SU-DHL-6 (cell line): ENCODE results near the gene NOB1.

Source experiments
- H2AFZ ChIP-seq: fragments of 200-600 bp; sonication (generic); 2 replicates; pipeline ENCODE4 v1.6.1; 2014; ENCODE audit warnings: low read depth, mild to moderate bottlenecking, moderate library complexity, mixed read lengths, antibody characterized with exemption, low read length; ENCODE audit not compliant: severe bottlenecking
- H3F3A ChIP-seq: fragments of 200-600 bp; shearing (Covaris generic); 2 replicates; pipeline ENCODE4 v1.6.0; 2016; ENCODE audit warnings: antibody characterized with exemption, mild to moderate bottlenecking; ENCODE audit not compliant: insufficient read depth
- H3K27ac ChIP-seq: fragments of 200-600 bp; sonication (generic); 2 replicates; pipeline ENCODE4 v1.5.1; 2016; ENCODE audit warnings: low read depth, mild to moderate bottlenecking, low read length, moderate library complexity, mixed read lengths
- H3K27me3 ChIP-seq: fragments of 200-600 bp; sonication (generic), shearing (Covaris generic); 2 replicates; pipeline ENCODE4 v1.6.0; 2014; ENCODE audit warnings: mild to moderate bottlenecking, low read length
- H3K36me3 ChIP-seq: fragments of 200-600 bp; sonication (generic); 2 replicates; pipeline ENCODE4 v1.6.1; 2014; ENCODE audit warnings: mild to moderate bottlenecking, low read length, mixed read lengths
- H3K4me2 ChIP-seq: fragments of 300-600, 200-600 bp; shearing (Covaris generic), sonication (generic); 2 replicates; pipeline ENCODE4 v1.6.0; 2014; ENCODE audit warnings: low read length, low read depth, mild to moderate bottlenecking; ENCODE audit not compliant: poor library complexity, severe bottlenecking
- H3K4me3 ChIP-seq: fragments of 200-600 bp; sonication (generic); 2 replicates; pipeline ENCODE4 v1.5.1; 2014; ENCODE audit warnings: antibody characterized with exemption, low read length, mild to moderate bottlenecking, mixed read lengths; ENCODE audit not compliant: insufficient read depth, poor library complexity, severe bottlenecking
- H3K79me2 ChIP-seq: fragments of 200-600 bp; sonication (generic); 2 replicates; pipeline ENCODE4 v1.6.1; 2014; ENCODE audit warnings: mild to moderate bottlenecking, low read length, moderate library complexity; ENCODE audit not compliant: insufficient read depth
- H3K9ac ChIP-seq: fragments of 200-600 bp; sonication (generic); 2 replicates; pipeline ENCODE4 v1.7.0; 2014; ENCODE audit warnings: mild to moderate bottlenecking, low read length
- H3K9me2 ChIP-seq: fragments of 200-600 bp; sonication (generic); replicated peaks from 2 replicates; pipeline ENCODE4 v1.6.1; 2014; ENCODE audit warnings: low read length; ENCODE audit not compliant: insufficient read depth
- H3K9me3 ChIP-seq: fragments of 200-600 bp; sonication (generic); 2 replicates; pipeline ENCODE4 v1.6.1; 2014; ENCODE audit warnings: low read length, mixed read lengths; ENCODE audit not compliant: insufficient read depth
- H4K20me1 ChIP-seq: fragments of 200-600 bp; sonication (generic); 2 replicates; pipeline ENCODE4 v1.6.1; 2014; ENCODE audit warnings: low read depth, mild to moderate bottlenecking, antibody characterized with exemption, low read length, moderate library complexity, mixed read lengths
- CTCF ChIP-seq: fragments of 200-600 bp; sonication (generic); IDR thresholded peaks from one replicate; pipeline ENCODE4 v1.5.1; 2017; ENCODE audit warnings: antibody characterized with exemption, mild to moderate bottlenecking, low read length, moderate library complexity; ENCODE audit not compliant: insufficient read depth, poor library complexity, severe bottlenecking
- EZH2phosphoT487 ChIP-seq: fragments of 200-600 bp; sonication (generic), shearing (Covaris generic); conservative IDR thresholded peaks from 2 replicates; pipeline ENCODE4 v1.6.1; 2018; ENCODE audit warnings: mild to moderate bottlenecking, antibody characterized with exemption, low read length, moderate library complexity, mixed read lengths

The NOB1 gene

GRCh38 chr16:69712914-69713581 is 41.7 kb downstream of the NOB1 start:
- Histone ChIP-seq H3K4me3 (no peak overlapping the region), H3K36me3 (no peaks in the 10 kb centered on the region), H3K9me3 (no peaks in the 10 kb centered on the region), H3K79me2 (no peaks in the 10 kb centered on the region), H3K27ac (no peak overlapping the region), H3K27me3 (no peaks in the 10 kb centered on the region), H3K4me2 (no peak overlapping the region), H3F3A (no peaks in the 10 kb centered on the region), H3K9me2 (no peaks in the 10 kb centered on the region), H2AFZ (no peak overlapping the region), H4K20me1 (no peaks in the 10 kb centered on the region), H3K9ac (no peak overlapping the region)
- TF ChIP-seq CTCF (no peak), EZH2phosphoT487 (no peak)

- no peaks in the 10 kb centered on the region for H4K20me1 ChIP-seq
- no peak overlapping the region for H3K4me2 ChIP-seq
- no peaks in the 10 kb centered on the region for H3K27me3 ChIP-seq
- H3K79me2 ChIP-seq, result no peaks in the 10 kb centered on the region
- no peaks in the 10 kb centered on the region for H3K9me2 ChIP-seq
- H3K9me3 ChIP-seq, result no peaks in the 10 kb centered on the region
- H3K9ac ChIP-seq, result no peak overlapping the region
- no peak overlapping the region for H3K27ac ChIP-seq
- no peaks in the 10 kb centered on the region for H3K36me3 ChIP-seq
- H3K4me3 ChIP-seq, result no peak overlapping the region
- no peaks in the 10 kb centered on the region for H3F3A ChIP-seq
- TF ChIP-seq EZH2phosphoT487, result no peak
- TF ChIP-seq CTCF, result no peak
- no peak overlapping the region for H2AFZ ChIP-seq
Measured at GRCh38 chr16:69712277-69712676, 42.4 kb downstream of the NOB1 start.

GRCh38 chr16:69711115-69711740 is 43.5 kb downstream of the NOB1 start:
- Histone ChIP-seq H3K27me3 (no peaks in the 10 kb centered on the region), H3K4me3 (no peak overlapping the region), H2AFZ (no peak overlapping the region), H3F3A (no peaks in the 10 kb centered on the region), H3K36me3 (no peaks in the 10 kb centered on the region), H3K9me2 (no peaks in the 10 kb centered on the region), H3K4me2 (no peak overlapping the region), H3K79me2 (no peaks in the 10 kb centered on the region), H4K20me1 (no peaks in the 10 kb centered on the region), H3K9me3 (no peaks in the 10 kb centered on the region), H3K27ac (no peak overlapping the region), H3K9ac (no peak overlapping the region)
- no peak for TF ChIP-seq EZH2phosphoT487
- no peak for TF ChIP-seq CTCF
